DMS53 treated with DMSO at 0.1 percent for 48 hours (cell line): ENCODE data around the gene ZNF577.

ENCODE experiments used
- DNase-seq: peaks from one replicate; lab custom pipeline; 2025; ENCODE audit not compliant: unreplicated experiment; lab: John Stamatoyannopoulos, UW

The ZNF577 gene

GRCh38 chr19:51873097-51873496, 14.7 kb downstream of the ZNF577 start:
- no peak for DNase-seq

- DNase-seq, result no peak
These were observed 25.7 kb downstream of the ZNF577 start for GRCh38 chr19:51861870-51862622.

GRCh38 chr19:51837145-51837544, 50.6 kb downstream of the ZNF577 start:
- DNase-seq, result no peak

- no peak for DNase-seq
These were observed 57.5 kb downstream of the ZNF577 start for GRCh38 chr19:51830274-51830673.

GRCh38 chr19:51824281-51825005, 63.3 kb downstream of the ZNF577 start:
- DNase-seq, result no peak

GRCh38 chr19:51822946-51823345, 64.8 kb downstream of the ZNF577 start:
- no peak for DNase-seq

- no peak for DNase-seq
These were observed 65.4 kb downstream of the ZNF577 start for GRCh38 chr19:51822325-51822724.

GRCh38 chr19:51821921-51822320, 65.8 kb downstream of the ZNF577 start:
- DNase-seq, result no peak

GRCh38 chr19:51821456-51821855, 66.3 kb downstream of the ZNF577 start:
- no peak for DNase-seq
